SKM-1 treated with dmso at 0.1 percent for 144 hours (cell line): ENCODE measurements around the gene DHX9.

Source experiments
- DNase-seq: peaks from one replicate; lab custom pipeline; 2025; ENCODE audit not compliant: unreplicated experiment; lab: John Stamatoyannopoulos, UW

The DHX9 gene

DNA sequence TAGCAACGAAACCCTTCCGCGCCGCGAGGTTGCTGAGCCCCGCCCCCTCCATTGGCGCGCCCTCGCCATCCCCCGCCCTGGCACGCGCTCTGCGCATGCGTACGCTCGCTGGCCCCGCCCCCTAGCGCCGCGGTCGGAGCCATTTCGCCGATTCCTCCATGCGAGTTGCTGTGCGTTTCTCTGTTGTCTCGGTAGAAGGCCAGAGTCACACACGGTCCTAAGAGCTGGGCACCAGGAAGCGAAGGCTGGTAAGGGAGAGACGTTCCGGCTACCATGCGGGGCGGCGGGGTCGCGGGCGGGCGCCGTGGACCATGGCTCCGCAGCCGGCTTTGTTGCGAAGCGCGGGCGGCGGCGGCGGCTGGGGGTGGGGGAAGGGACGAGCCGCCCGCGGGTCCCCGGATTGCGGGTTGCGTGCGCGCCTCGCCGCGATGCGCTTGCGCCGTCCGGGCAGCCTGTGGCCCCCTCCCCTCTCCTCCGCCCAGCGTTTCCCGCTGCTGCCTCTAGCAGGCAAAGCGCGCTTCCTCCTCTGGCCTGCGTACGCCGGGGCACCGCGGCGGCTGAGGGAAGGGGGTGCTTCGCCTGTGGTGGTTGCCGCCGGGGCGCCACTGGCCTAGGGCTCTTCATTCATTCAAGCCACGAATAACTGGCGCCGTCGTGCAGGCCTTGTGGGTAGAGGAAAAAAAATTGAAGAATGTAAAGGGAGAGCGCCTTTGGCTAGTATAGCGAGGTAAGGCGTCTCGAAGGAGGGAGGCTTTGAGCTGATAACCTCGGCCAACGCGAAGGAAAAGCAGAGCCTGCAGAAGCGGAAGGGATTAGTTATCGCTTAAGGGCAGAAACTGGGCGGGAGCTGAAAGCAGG lies at the start of gene DHX9:
Gene DHX9, plus strand, starts transcription at position 139 of the 858 bp plus-strand sequence. CDS start 3,220 bp downstream, outside the sequence.
- DNase-seq, result peak; percentile 95

GRCh38 chr1:182791281-182792179 lies 47.6 kb upstream of the DHX9 start:
- DNase-seq, result no peak

DNA sequence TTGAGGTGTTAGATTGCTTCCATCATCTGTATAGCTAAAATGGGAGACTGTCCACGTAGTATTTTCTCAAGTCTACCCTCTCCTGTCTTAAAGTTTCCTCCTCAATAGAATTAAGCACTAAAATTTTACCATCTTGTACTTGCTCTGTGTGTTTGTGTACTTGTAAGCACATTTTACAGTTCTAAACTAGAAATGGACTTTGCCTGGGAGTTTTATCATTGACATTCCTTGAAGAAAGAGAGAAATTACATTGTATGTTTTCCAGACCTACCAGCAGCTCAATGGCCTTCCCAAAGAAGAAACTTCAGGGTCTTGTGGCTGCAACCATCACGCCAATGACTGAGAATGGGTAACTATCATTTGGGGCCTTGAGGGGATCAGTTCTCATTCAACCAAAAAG lies 45.1 kb upstream of the DHX9 start:
- no peak for DNase-seq

DNA sequence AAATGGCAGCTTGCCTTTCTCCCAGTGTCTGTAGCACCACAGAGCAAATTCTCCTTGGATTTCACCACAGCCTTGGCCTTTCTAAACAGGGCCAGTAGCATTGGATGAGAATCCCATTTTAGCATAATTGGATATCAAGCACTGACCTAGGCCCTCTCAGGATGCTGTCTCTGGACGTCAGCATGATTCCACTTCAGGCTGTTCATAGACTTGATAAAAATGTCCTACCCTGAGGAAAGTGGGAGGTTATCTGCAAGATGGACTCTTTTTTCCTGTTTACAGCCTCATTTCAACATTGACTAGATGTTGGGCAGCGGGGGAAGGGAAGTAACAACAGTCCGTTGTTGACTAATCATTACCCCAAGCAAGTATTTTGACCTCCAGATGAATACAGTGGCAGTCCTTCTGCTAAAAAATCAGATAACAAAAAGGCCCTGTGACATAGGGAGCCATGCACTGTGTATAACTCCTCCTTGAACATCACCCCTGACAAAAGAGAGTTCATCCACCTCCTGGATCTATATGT lies 44.4 kb upstream of the DHX9 start:
- DNase-seq, result no peak

- DNase-seq, result peak; percentile 98
These were observed 43.5 kb upstream of the DHX9 start for GRCh38 chr1:182795563-182796228.

GRCh38 chr1:182802006-182802803 lies 36.9 kb upstream of the DHX9 start:
- no peak for DNase-seq

DNA sequence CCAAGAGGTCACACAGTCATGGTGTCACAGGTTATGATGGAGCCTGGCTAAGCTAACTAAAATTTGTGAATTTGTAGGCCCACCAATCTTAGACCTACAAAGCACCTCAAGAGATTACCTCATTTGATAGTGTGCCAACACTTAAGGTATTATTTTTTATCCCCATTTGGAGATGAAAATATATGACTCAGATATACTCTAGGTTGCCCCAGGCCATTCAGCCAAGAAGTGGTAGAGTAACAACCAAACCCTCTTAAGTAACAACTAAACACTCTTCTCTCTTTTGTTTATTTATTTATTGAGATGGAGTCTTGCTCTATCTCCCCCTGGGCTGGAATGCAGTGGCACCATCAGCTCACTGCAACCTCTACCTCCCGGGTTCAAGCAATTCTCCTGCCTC lies 35.3 kb upstream of the DHX9 start:
- no peak for DNase-seq

- DNase-seq, result no peak
These were observed 33.0 kb upstream of the DHX9 start for GRCh38 chr1:182806015-182806678.

- DNase-seq, result no peak
These were observed 31.2 kb upstream of the DHX9 start for GRCh38 chr1:182807907-182808306.

DNA sequence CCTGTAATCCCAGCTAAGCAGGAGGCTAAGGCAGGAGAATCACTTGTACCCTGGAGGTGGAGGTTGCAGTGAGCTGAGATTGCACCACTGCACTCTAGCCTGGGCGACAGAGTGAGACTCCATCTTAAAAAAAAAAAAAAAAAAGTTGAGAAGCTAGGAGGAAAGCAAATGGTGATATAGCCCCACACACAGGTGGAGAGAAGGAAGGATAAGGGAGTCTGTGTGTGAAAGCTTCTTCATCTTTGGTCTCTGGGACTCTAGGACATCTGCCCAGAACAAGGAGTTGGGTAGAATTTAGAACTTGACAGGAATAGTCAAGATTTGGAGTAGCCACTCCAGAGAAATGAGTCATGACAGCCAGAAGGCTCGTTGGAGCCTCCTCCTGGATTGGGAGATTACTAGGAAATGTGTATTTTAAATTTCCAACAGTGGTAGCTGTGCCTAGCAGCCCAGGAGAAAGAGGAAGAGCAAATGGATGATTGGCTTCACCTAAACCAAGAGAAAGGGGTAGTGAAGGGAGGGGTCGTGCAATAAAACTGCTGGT lies 29.7 kb upstream of the DHX9 start:
- no peak for DNase-seq

GRCh38 chr1:182811975-182812722 lies 27.0 kb upstream of the DHX9 start:
- DNase-seq, result no peak

- DNase-seq, result no peak
These were observed 22.3 kb upstream of the DHX9 start for GRCh38 chr1:182816863-182817262.

- DNase-seq, result no peak
These were observed 21.3 kb upstream of the DHX9 start for GRCh38 chr1:182817802-182818201.

GRCh38 chr1:182823220-182823619 lies 15.9 kb upstream of the DHX9 start:
- DNase-seq, result peak; percentile 45

DNA sequence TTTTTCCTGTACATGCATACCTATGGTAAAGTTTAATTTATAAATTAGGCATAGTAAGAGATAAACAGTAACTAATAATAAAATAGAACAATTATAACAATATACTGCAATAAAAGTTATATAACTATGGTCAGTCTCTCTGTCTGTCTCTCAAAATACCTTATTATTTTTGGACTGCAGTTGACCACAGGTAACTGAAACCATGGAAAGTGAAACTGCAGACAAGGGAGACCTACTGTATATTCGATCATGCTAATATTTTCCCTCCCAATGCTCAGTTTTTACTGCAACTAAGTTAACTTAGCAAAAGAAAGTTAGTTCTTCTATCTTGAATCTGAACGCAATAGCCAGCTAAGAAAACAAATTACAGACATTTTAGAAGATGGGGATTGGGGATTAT lies 12.3 kb upstream of the DHX9 start:
- no peak for DNase-seq

- DNase-seq, result peak; percentile 45
These were observed 9.7 kb upstream of the DHX9 start for GRCh38 chr1:182829285-182829932.

GRCh38 chr1:182833271-182833670 lies 5.9 kb upstream of the DHX9 start:
- DNase-seq, result no peak

DNA sequence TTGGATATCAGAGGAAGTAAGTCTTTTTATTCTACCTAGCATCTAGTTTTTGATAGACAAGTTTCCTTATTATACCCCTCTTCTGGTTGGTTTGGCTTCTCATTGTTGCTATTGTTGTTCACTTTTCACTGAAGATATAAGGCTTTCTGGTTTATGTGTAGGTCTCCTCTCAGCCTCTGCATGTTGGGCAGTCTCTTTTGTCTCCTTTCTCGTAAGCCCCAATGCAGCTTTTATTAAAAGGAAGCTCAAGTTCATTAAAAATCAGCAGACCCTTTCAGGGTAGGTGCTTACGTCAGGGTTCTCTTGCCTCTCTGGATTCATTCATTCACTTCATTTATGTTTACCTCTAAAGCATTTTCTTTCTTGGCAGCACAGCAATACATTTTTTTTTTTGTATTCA lies 4.8 kb upstream of the DHX9 start:
- no peak for DNase-seq
